ENCODE measurements around the gene FGFRL1. TPM values are rescaled to one million over a fixed set of nuclear protein-coding genes. Genes with fewer than 3 reads are reported as not detected.

The FGFRL1 gene
- total and polyA plus RNA-seq, 2 donors (not counting 1 experiment from before 2014, with no cell fraction given) = 6.1 to 10.0 TPM

DNA sequence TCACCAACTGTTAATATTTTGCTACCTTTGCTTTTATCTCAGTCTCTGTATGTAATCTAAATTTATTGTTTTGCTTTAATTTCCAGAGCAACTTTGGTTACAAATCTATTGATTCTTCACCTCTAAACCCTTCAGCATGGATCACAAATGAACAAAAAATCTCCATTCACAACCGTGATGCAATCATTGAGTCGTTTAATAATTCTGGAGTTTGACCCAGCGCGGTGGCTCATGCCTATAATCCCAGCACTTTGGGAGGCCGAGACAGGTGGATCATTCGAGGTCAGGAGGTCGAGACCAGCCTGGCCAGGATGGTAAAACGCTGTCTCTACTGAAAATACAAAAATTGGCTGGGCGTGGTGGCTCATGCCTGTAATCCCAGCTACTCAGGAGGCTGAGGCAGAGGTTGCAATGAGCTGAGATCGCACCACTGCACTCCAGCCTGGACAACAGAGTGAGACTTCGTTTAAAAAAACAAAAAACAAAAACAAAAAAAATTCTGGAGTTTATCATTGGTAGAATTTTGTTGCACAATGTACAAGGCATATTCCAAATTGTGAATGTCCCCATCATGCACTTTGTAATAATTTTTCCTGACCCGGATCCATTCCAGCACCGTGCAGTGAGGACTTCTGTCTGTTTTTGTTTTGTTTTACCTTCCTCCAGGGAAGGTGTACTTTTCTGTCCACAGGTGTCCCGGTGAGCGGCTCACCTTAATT lies 26.9 kb upstream of the FGFRL1 start:
- H3K27ac ChIP-seq (ENCODE audit: insufficient read depth, low read length) = no peak overlapping the region
- H3K4me3 ChIP-seq (replicated peaks in 1 of 4; ENCODE audit: control extremely low read depth in 1 of 4, insufficient read depth in 1 of 4, low read depth in 3 of 4, low read length in 4 of 4) = peak overlapping the region in 1 of 4 experiments; percentile 38
- no peak overlapping the region for H3K9ac ChIP-seq (ENCODE audit: insufficient read depth, low read length)
- no peaks in the 10 kb centered on the region for H3K27me3 ChIP-seq (ENCODE audit: control insufficient read depth, insufficient read depth, low read length)
- TF ChIP-seq EZH2 (IDR thresholded peaks at IDR 0.05; ENCODE audit: low read length, missing control alignments) = no peak
- TF ChIP-seq, protein P1, sequence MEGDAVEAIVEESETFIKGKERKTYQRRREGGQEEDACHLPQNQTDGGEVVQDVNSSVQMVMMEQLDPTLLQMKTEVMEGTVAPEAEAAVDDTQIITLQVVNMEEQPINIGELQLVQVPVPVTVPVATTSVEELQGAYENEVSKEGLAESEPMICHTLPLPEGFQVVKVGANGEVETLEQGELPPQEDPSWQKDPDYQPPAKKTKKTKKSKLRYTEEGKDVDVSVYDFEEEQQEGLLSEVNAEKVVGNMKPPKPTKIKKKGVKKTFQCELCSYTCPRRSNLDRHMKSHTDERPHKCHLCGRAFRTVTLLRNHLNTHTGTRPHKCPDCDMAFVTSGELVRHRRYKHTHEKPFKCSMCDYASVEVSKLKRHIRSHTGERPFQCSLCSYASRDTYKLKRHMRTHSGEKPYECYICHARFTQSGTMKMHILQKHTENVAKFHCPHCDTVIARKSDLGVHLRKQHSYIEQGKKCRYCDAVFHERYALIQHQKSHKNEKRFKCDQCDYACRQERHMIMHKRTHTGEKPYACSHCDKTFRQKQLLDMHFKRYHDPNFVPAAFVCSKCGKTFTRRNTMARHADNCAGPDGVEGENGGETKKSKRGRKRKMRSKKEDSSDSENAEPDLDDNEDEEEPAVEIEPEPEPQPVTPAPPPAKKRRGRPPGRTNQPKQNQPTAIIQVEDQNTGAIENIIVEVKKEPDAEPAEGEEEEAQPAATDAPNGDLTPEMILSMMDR (conservative IDR thresholded peaks at IDR 0.05 in 1 of 2, IDR thresholded peaks at IDR 0.05 in 1 of 2; ENCODE audit: low read depth in 1 of 2, low read length in 2 of 2) = no peak
- H3K4me1 ChIP-seq (ENCODE audit: control insufficient read depth, extremely low read depth, insufficient read depth, low read length) = no peaks in the 10 kb centered on the region
- peak overlapping the region; percentile 64 for H2AFZ ChIP-seq (ENCODE audit: low read length)
- no peaks in the 10 kb centered on the region for H3K79me2 ChIP-seq (ENCODE audit: control insufficient read depth, insufficient read depth, low read length)
- no peaks in the 10 kb centered on the region for H3K9me3 ChIP-seq (ENCODE audit: control insufficient read depth, insufficient read depth, low read depth, low read length)
- H4K20me1 ChIP-seq (ENCODE audit: control insufficient read depth, extremely low read depth, insufficient read depth, low read length) = no peaks in the 10 kb centered on the region
- no peak for DNase-seq (ENCODE audit: low read depth in 2 of 2)
- peak overlapping the region; percentile 62 for H3K4me2 ChIP-seq (ENCODE audit: extremely low read depth, insufficient read depth, low read length)
- no peaks in the 10 kb centered on the region for H3K36me3 ChIP-seq (ENCODE audit: control insufficient read depth, insufficient read depth, low read length)

DNA sequence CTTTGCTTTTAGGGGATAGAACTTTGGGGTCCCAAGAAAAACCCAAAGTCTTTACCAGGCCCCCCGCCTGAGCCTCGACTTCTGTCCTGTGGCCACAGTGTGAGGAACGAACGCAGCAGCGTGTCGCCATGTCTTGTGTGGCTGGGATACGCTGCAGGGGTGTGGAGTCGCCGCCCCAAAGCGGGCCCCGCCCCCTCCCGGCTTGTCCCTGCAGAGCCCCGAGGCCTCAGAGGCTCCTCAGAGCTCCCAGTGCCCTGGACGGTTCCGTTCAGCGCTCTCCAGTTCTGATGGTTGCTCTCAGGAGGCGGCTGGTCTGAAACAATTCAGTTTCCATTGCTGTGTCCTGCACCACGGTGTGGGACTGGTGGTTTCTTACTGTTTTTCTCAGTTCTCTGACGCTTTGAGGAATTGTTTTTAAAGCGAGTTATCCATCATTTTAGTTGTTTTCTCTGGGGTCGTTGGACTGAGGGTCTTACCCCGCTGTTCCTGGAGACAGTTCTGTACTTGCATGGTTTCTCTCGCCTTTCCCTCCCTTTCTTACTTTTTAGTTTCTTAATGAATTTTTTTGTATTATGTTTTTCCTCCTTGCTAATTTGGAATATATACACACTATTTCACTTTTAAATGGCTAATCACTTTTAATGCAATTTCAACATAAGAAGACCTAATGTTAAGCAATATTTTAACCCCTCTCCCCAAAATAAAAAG lies 26.1 kb upstream of the FGFRL1 start:
- DNase-seq (ENCODE audit: low read depth in 2 of 2) = peak; percentile 23 to 34
- no peak for TF ChIP-seq EZH2 (IDR thresholded peaks at IDR 0.05; ENCODE audit: low read length, missing control alignments)
- TF ChIP-seq, protein P1 (conservative IDR thresholded peaks at IDR 0.05 in 1 of 2, IDR thresholded peaks at IDR 0.05 in 1 of 2; ENCODE audit: low read depth in 1 of 2, low read length in 2 of 2) = no peak

DNA sequence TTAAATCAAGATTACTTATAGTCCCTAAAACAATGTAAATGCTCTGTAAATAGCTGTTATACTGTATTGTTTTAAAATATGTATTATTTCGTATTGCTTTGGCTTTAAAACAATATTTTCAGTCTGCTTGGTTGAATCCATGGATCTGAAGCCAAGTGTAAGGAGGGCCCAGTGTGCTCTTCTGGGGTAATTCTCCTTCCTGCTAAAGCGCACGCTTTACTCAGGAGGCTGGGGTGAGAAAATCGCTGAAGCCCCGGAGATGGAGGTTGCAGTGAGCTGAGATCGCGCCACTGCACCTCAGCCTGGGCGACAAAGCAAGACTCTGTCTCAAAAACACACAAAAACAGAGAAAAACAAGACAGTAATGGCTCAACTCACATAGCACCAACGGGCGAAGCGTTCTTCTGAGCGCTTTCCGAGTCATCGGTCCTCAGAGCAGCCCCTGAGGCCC lies 25.0 kb upstream of the FGFRL1 start:
- H4K20me1 ChIP-seq (ENCODE audit: control insufficient read depth, extremely low read depth, insufficient read depth, low read length) = no peaks in the 10 kb centered on the region
- no peaks in the 10 kb centered on the region for H3K79me2 ChIP-seq (ENCODE audit: control insufficient read depth, insufficient read depth, low read length)
- H3K4me3 ChIP-seq (replicated peaks in 1 of 4; ENCODE audit: control extremely low read depth in 1 of 4, insufficient read depth in 1 of 4, low read depth in 3 of 4, low read length in 4 of 4) = peak overlapping the region; percentile 46 to 84 (median 75)
- TF ChIP-seq, protein P1 (conservative IDR thresholded peaks at IDR 0.05 in 1 of 2, IDR thresholded peaks at IDR 0.05 in 1 of 2; ENCODE audit: low read depth in 1 of 2, low read length in 2 of 2) = no peak
- no peak for TF ChIP-seq EZH2 (IDR thresholded peaks at IDR 0.05; ENCODE audit: low read length, missing control alignments)
- H3K9me3 ChIP-seq (ENCODE audit: control insufficient read depth, insufficient read depth, low read depth, low read length) = no peaks in the 10 kb centered on the region
- peak overlapping the region; percentile 55 for H3K9ac ChIP-seq (ENCODE audit: insufficient read depth, low read length)
- no peak for DNase-seq (ENCODE audit: low read depth in 2 of 2)
- no peaks in the 10 kb centered on the region for H3K27me3 ChIP-seq (ENCODE audit: control insufficient read depth, insufficient read depth, low read length)
- H2AFZ ChIP-seq (ENCODE audit: low read length) = peak overlapping the region; percentile 87
- no peaks in the 10 kb centered on the region for H3K4me1 ChIP-seq (ENCODE audit: control insufficient read depth, extremely low read depth, insufficient read depth, low read length)
- H3K4me2 ChIP-seq (ENCODE audit: extremely low read depth, insufficient read depth, low read length) = peak overlapping the region; percentile 86
- H3K27ac ChIP-seq (ENCODE audit: insufficient read depth, low read length) = no peak overlapping the region
- peaks cover 4% of the 10 kb centered on the region for H3K36me3 ChIP-seq (ENCODE audit: control insufficient read depth, insufficient read depth, low read length)

More for the DNA sequence above, 26.1 kb upstream of the FGFRL1 start:
- H3K79me2 ChIP-seq (ENCODE audit: control insufficient read depth, insufficient read depth, low read length) = no peaks in the 10 kb centered on the region
- peak overlapping the region; percentile 62 for H3K4me2 ChIP-seq (ENCODE audit: extremely low read depth, insufficient read depth, low read length)
- peaks cover 2% of the 10 kb centered on the region for H3K36me3 ChIP-seq (ENCODE audit: control insufficient read depth, insufficient read depth, low read length)
- H4K20me1 ChIP-seq (ENCODE audit: control insufficient read depth, extremely low read depth, insufficient read depth, low read length) = no peaks in the 10 kb centered on the region
- H3K27ac ChIP-seq (ENCODE audit: insufficient read depth, low read length) = no peak overlapping the region
- H3K4me3 ChIP-seq (replicated peaks in 1 of 4; ENCODE audit: control extremely low read depth in 1 of 4, insufficient read depth in 1 of 4, low read depth in 3 of 4, low read length in 4 of 4) = peak overlapping the region in 2 of 4 experiments; percentile 6 to 38
- H2AFZ ChIP-seq (ENCODE audit: low read length) = peak overlapping the region; percentile 64
- no peak overlapping the region for H3K9ac ChIP-seq (ENCODE audit: insufficient read depth, low read length)
- no peaks in the 10 kb centered on the region for H3K27me3 ChIP-seq (ENCODE audit: control insufficient read depth, insufficient read depth, low read length)
- no peaks in the 10 kb centered on the region for H3K9me3 ChIP-seq (ENCODE audit: control insufficient read depth, insufficient read depth, low read depth, low read length)
- H3K4me1 ChIP-seq (ENCODE audit: control insufficient read depth, extremely low read depth, insufficient read depth, low read length) = no peaks in the 10 kb centered on the region

Data from fibroblast of lung (primary cell).